Hypothalamus (tissue), 51 donors: ENCODE data around the gene ARRDC2.

Source experiments
- DNase-seq, 51 donors: peaks; one replicate each; lab custom pipeline; 2025; lab: John Stamatoyannopoulos, UW

Gene ARRDC2

DNA sequence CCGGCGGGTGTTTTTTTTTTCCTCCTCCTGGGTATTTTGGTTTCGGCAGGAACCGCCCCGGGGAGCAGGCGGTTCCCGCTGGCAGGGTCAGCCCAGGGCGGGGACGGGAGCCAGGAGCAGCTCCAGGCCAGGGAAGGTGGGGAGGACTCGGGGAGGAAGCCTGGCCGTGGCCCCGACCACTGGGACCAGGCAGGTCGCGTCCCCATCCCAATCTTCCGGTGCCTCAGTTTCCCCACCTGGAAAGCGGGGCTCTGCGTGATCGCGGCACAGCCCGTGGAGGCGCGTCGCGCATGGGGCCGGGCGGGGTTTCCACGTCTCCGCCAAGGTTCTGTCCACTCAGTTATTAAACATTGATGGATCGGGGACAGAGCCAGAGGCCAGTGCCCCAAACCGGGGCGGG lies 43.9 kb downstream of the ARRDC2 start:
- no peak for DNase-seq

GRCh38 chr19:18053576-18054219 lies 45.7 kb downstream of the ARRDC2 start:
- no peak for DNase-seq

DNA sequence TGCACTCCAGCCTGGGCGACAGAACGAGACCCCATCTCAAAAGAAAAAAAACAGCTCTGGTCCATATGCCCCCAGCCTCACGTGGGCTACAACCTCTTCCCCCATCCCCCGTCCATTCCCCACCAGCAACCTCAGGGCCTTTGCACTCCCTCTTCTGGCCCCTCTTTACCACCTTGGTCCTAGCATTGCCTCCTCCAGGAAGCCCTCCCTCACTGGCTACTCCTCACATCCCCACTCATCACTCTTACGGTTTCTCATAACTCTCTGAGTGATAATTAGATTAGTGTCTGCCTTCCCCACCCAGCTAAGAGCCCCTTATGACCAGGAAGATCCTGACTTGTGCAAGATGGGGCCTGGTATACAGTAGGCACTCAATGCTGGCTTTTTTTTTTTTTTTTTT lies 48.0 kb downstream of the ARRDC2 start:
- no peak for DNase-seq

- peak in 37 of 51 donors; percentile 6 to 77 (median 39) for DNase-seq
These were observed 49.6 kb downstream of the ARRDC2 start for GRCh38 chr19:18057557-18057956.

DNA sequence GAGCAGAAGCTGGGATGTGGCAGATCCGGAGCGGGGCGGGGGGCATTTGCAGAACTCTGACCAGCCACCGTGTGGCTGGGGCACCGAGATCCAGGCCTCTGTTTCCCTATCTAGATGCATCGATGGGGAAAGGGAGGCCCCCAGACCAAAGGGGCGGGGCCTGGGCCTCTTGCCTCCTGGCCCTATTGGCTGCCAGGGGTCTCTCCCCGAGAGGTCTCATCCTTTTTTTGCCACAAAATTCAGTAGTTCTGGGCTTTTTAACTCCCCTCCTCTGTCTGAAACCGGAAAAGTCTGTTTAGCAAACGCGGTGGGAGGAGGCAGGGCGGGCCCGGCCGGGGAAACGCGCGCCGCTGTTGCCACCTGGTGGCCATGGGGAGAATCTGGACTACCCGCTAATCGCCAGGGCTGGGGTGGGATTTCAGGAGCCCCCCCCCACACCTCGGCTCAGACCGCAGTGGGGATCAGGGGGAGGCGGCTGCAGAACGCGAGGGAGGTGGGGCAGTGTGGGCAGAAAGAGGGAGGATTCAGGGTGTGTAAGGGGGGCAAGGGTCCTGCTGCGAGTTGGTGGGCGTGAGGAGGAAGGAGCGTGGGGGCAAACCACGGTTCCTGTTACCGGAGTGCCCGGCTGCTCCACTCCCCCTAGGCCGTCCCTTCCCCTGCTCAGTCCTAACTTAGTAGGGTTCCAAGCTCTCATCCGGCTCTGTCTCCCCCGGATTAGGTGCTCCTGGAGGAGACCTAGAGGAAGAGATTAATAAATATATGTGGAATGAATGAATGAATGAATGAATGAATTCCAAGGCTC lies 50.4 kb downstream of the ARRDC2 start:
- DNase-seq, result peak; percentile 31 to 90 (median 66)

DNA sequence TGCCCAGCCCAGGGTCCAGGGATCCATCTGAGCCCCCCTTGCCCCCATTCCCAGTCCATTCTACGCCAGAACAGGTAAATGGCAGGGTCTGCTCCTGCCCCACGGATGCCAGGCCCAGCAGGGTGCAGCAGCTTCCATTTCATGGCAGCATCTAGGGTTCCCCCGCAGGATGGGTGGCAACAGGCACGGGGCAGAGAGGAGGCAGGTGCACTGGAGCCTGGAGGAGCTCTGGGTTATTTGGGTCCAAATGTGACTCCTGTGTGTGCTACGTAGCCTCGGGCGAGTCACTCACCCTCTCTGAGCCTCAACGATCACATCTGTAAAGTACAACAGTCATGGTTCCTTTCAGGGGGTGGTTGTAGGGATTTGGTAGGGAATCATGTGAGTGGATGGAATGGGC lies 51.3 kb downstream of the ARRDC2 start:
- DNase-seq, result no peak

DNA sequence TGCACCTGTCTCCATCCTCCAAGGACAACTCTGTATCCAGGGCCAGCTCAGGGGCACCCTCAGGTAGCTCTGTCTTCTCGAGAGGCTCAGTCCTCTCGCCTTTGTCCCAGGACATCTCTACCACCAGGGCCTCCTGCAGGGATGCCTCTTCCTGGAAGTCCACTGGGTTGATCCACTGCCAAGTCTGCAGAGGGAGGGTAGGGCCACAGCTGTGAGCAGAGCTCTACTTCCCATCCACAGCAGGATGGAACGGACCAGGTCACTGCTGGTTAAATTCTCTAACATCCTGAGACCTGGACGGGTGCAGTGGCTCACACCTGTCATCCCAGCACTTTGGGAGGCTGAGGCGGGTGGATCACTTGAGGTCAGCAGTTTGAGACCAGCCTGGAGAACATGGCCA lies 51.9 kb downstream of the ARRDC2 start:
- no peak for DNase-seq

DNA sequence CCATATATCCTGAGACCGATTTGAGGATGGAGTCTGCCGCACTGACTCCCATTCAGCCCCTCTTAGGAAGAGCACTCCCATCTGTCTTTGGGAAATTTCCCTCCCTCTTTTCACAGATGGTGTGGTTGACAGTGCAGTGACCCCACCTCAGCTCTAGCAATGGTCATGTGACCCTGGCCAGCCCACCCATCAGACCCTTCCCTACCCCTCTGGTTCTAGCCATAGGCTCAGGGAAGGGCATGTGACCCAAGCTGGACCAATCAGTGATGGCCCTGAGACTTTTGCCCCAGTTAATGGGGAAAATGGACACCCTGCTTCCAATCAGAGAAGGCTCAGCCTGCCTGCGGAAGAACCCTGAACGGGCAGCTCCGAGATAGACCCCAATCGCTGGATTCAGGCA lies 52.5 kb downstream of the ARRDC2 start:
- DNase-seq, result no peak

DNA sequence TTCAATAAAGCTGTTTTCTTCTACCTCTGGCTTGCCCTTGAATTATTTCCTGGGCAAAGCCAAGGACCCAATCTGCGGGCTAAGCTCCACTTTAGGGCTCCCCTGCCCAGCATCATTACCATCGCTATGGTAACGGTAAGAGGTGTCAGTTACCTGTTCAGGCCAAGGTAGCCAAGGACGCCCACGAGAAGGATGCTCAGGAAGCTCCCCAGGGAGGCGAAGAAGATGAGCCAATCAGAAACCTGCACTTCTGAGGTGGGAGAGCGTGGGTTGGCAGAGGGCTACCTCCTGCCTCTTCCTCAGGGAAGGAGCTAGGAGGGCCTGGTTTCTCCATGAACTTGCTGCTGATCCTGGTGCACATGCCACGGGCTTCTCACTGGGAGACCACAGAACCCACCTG lies 54.1 kb downstream of the ARRDC2 start:
- DNase-seq, result peak in 5 of 51 donors; percentile 9 to 31 (median 17)

- DNase-seq, result peak in 1 of 51 donors; percentile 10
These were observed 55.5 kb downstream of the ARRDC2 start for GRCh38 chr19:18063463-18063862.
